Measurements from ENCODE around the gene A3GALT2.
A peak's percentile ranks its signal among the peaks of the same experiment; 100 is the strongest.

A3GALT2 gene

DNA sequence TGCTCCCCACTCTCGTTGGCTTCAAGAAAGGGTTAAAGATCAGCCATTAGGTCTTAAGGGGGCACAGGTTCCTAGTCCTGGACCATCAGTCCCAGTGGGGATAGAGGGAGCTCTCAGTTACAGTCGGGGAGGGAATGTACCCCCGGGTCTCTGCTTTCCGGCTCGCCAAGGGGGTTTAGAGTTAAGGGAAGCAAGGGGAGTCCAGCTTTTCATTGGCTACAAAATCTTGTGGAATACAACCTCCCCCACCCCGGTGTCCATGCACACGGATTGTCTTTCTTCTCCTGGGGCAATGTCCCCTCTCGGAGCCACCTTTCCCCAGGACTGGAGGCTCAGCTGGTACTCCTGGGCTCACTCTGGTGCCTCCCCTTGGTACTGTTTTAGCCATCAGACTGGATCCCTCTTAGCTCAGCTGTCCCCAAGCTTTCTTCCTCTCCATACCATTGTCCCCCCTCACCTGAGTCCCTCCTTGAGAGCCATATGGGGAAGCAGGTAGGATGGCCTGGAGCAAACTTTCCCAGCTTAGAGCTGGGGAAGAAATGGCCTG, at the start of gene A3GALT2:
Gene A3GALT2, minus strand, starts transcription at position 480 of the 547 bp plus-strand sequence. Its CDS starts 0 bp downstream, at position 480.
- no peak for DNase-seq (ENCODE audit: low read depth)

DNA sequence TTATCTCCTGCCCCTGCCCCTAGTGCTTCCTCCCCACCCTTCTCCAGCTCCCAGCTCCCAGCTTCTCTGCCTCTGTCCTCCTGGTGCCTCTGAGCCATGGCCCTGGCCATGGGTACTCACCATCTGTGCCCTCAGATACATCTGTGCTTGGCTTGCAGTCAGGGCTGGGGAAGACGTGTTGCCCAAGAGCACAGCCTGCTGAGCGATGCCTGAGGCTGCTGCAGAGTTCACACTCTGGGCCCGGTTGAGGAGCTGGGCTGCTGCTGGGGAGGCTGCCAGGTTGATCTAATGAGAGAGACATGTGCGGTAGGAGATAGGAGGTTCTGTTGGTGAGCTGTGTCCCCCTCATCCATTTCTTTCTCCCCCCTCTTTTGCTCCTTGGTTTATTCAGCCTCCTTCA, 49.4 kb upstream of the A3GALT2 start:
- no peak for DNase-seq (ENCODE audit: low read depth)

DNA sequence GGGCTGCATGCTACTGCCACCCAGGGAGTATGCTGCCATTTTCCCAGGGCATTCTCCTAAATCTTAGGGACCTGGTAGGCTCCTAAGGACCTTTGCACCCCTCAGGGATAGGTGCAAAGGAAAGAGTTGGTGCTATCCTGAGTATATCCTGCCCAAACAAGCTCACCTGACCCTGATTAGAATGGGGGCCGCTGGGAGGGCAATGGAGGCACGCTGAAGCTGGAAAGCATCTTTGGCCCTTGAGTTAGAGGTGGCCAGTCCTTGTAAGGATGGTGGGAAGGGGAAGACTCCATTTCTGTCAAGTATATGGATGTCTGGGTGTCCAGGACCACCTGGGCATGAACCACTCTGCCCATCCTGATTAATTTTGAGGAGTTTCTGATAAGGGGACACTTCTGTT, 48.9 kb upstream of the A3GALT2 start:
- DNase-seq (ENCODE audit: low read depth), result no peak

DNA sequence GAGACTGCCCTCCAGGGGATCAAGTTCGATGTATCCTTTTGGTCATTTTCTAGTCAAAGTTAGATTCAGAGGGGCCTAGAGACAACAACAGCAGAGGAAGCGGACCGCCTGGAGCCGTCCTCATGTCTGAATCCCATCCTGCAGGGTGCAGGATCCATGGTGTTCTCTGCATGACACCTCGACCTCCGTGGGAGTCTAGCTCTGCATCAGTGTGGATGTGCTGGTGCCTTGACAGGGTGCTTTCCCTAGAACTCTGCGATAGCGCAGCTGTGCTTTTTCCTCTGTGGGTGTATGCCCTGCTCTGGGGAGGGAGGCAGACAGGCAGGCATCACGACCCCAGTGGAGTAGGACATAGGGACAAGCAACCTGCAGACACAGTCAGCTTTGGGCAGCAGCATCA, 48.2 kb upstream of the A3GALT2 start:
- DNase-seq (ENCODE audit: low read depth), result no peak

DNA sequence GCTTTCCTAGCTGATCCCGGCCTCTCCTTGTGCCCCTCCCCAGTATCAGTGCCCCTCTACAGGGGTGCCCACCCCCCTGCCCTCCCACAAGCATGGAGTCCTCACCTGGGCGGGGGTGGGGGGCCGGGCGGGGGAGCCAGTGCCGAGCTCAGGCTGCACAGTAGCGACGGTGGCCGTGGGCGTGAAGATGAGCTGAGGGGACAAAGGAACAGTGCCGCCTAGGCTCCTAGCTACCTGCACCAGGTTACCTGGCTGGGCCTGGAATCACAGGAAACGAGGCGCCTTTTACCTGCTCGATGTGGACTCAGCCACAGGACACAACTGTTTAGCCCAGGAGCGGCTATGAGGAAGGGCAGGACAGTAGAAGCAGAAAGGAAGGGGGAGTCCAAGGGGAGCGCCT, 47.5 kb upstream of the A3GALT2 start:
- no peak for DNase-seq (ENCODE audit: low read depth)

DNA sequence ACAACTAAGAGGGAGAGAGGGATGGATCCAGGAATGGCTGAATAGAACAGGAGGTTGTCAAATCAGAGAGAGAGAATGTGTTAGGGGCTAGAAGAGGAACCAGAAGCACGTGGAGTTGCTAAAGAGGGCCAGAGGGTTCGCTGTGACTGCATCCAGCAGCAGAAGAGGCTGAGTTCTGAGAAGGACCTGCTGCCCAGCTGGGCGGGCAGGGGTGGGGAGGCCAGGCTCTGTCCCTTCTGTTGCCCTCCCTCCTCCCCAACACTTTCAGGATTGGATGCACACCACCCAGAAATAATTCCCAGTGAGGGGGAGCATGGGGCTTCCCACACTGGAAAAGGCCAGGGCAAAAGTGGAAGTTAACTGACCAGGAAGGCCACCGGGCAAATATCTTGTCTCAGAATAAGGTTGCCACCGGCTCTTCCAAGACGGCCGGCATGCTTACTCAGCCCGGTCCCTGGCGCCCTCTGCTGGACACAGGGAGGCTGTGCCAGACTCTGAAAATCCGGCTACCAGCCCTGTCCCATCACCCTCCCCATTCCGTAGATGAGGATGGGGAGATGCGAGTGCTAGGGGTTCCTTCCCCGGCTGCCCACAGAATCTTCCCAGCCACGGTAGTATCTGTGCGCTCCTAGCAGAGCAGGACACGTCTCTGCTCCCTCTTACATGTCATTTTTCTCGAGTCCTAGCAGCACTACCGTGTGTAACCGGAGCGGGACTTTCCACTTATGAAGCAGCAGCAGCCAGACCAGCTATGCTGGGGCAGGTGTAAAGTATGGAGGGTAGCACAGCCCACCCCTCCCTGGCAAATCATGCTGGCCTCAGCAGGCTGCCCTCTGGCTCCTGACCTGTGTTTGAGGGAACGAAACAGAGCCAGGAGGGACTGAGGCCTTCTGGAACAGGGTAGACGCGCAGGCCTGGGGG, 46.8 kb upstream of the A3GALT2 start:
- DNase-seq (ENCODE audit: low read depth), result peak; percentile 77

DNA sequence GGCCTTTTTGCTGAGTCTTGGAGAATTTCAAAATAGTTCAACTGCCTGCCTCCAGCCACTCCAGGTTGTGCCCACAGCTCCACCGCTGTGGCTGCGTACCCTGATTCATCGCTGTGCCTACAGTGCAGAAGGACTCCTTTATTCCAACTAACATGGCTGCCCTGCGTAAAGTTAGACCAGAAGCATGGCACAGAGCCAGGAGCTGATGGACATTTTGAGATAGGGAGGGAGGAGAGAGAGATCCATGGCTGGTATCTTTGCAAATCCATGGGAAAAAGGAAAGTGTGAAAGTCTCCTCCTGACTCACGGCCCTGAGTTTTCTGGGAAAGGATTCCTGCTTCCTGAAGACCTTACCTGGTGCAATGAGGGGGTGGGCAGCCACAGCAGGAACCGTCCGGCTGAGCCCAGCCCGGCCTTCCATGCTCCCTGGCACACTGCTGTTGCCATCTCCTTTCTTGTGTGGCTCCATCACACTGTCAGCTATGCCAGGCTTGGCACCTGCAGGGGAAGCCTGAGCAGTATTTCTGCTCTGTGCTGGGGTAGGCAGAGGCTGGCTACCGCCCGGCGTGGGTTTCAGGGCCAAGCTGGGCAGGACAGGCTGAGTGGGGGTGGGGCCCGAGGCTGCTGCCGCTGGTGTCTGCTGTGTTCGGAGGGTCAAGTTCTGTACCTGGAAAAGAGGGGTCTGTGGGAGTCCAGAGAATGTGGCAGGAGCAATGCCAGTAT, 46.0 kb upstream of the A3GALT2 start:
- DNase-seq (ENCODE audit: low read depth), result no peak

DNA sequence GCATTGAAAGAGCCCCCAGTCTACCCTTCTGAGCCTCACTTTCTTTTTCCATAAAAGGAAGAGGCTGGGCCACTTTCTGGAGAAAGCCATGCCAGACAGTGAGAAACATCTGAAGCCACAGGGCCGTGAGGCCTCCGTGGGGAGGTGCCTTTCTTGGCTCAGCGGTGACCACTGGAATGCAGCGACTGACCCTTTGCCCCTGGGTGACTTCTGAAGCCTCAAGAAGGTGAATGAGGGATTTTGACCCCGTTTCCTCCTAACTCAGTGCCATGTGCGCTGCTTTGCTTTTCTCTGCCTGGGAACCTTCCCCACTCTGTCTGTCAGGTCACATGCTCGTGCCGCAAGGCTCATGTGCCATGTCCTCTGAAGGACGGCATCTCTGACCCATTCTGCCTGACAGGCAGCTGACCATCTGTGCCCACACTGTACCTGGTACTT, 44.7 kb upstream of the A3GALT2 start:
- no peak for DNase-seq (ENCODE audit: low read depth)

DNA sequence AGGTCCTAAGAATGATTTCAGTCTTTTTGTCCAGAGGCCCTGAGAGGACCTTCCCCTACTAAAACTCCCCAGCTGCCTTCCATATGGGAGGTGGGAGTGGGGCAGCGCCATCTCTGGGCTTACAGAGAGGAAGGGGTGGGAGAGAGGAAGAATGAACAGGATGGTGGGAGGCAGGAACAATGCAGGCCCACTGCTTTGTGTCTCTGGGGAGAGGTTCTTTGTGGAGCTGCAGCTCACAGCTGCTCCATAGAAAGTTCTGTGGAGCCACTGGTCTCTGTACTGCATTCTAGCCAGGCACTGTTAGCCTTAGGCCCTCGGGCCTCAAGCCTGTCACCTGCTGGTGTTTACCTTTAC, 43.6 kb upstream of the A3GALT2 start:
- no peak for DNase-seq (ENCODE audit: low read depth)

DNA sequence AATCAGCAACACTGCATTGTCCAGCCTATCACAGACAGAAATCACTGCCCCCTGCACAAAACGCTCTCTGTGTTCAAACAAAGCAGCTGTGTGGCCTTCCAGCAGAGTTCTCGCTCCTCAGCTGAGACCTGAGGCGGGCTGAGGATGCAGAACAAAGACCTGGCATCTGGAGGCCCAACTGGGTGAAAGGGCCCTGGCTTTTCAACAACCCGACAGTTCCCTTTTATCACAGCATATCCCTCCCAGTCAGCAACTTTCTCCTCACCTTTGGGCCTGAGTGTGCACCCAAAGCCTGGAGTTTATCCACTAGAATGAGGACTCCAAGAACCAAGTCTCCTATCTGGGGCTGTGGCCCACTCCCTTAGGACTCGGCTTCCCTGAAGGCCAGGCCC, 42.6 kb upstream of the A3GALT2 start:
- DNase-seq (ENCODE audit: low read depth), result no peak

DNA sequence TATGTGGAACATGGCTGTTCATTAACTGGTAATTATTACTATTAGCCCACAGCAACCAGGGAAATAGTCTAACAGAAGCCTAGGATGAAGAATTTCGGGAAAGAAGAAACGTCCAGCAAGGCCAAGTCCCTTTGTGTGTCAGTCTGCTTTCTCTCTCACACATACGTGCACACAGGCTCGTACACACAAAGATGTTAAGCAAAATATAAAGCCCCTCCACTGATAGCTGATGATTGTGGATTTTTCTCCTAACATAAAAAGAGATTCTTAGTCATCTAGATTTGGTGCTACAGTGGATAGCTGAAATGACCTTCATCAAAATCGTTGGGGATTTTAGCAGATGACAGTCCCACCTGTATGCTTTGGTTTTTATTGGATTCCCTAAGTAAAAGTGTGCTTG, 42.1 kb upstream of the A3GALT2 start:
- no peak for DNase-seq (ENCODE audit: low read depth)

DNA sequence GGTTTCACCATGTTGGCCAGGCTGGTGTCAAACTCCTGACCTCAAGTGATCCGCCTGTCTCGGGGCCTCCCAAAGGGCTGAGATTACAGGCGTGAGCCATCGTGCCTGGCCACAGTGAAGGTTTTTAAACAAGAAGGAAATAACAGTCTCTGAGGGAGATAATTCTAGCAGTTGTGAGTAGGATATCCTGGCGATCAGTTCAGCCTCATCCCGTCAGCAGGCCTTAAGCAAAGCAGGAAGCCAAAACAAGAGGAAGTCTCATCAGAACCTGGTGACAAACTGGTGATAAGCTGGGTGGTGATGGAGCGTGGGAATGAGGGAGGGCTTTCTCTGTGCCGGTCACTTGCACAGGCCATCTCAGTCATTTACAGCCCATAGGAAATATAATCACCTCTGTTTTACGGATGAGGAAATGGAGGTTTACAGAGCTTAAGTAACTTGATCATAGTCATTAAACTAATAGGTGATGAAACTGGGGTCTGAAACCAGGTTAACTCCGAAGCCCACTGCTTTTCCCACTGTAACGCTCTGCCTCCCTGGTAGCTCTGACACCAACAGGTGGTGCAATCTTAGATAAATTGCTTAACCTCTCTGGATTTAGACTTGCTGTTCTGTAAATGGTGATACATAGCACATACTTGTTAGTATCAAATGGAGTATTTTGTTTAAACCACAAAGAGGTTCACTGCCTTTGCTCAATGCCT, 40.8 kb upstream of the A3GALT2 start:
- DNase-seq (ENCODE audit: low read depth), result no peak

DNA sequence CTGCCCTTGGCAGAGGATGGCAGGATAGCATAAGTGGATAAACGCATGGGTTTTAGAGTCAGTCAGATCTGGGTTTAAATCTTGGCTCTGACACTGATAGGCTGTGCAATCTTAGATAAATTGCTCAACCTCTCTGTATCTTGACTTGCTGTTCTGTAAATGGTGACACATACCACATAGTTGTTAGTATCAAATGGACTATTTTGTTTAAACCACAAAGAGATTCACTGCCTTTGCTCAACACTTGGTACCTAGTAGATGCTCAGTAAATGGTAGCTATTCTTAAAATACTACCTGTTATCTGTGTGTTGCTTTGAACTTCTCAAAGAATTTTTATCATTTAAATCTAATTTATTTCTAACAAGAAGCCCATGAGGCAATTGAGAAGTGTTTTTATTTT, 39.5 kb upstream of the A3GALT2 start:
- no peak for DNase-seq (ENCODE audit: low read depth)

DNA sequence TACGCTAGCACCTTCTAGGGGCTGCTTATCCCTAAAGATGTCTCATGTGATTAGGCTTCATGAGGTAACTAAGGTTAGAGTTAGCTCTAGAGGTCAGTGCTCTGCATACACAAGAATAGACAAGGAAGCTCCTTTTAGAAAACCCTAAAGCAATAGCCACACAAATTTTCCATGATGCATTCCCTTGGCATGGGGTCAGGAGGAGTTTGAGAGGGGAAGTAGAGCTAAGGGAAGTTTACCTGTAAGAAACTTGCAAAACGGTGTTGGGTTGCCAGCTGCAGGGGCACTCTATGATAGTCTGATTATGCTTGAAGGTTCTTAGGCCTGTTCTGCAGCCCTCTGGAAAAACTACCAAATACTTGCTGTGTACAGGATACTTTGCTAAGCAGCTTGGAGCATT, 39.0 kb upstream of the A3GALT2 start:
- no peak for DNase-seq (ENCODE audit: low read depth)

DNA sequence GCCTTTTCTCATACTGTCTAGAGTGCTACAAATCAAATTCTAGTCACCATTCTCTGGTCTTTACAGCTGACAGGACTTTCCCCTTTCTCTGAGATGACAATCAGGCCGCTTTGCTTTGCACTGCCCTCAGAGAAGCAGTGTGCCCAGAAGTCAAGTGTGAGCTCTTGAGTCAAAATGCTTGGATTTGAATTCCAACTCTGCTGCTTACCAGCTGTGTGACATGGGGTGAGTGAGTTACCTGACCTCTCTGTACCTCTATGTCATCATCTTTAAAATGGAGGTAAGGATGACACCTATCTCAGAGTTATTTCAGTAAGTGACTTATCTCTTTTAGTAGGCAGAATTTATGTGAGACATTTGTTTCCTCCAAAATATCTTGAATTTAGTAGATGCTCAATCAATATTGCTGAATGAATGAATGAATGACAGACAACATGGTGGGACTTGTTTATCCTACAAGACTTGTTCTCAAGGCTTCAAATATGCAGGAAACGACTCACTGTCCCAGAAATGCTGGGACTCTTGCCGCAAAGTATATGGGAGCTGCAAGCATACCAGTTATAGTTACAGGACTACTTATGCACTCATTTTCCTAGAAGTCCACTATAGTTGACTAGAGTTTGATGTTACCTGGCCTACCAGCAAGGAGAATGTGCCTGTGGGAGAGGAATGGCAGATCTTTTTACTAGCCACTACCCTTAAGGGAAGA, 38.1 kb upstream of the A3GALT2 start:
- no peak for DNase-seq (ENCODE audit: low read depth)

DNA sequence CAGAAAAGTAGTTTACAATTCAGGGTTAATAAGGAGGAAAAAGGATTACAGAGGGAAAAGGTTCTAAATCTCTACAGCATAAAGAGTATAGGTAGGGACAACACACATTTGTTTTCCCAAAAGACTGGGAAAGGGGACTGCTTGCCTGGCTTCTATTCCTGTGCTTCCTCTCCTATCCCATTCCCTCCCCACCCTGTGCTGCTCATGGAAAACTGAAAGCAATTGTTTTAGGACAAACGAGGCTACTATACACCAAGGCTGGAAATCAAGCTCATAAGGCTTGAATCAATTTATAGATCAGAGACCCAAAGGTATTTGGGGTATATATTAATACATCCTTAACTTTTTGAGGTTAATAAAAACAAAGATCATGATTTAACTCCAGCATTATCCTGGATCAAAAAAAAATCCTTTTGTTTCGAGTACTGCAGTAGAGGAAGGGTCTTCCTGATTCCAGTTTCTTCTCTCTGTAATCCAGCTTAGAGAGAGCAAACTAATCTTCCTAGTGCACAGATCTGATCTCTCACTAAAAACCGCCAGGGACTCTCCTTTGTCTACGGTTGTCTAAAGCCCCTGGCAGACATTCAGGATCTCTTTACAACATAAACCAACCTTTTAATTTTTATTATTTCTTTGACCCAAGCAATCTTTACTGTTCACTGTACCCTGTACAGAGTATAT, 37.4 kb upstream of the A3GALT2 start:
- DNase-seq (ENCODE audit: low read depth), result no peak

DNA sequence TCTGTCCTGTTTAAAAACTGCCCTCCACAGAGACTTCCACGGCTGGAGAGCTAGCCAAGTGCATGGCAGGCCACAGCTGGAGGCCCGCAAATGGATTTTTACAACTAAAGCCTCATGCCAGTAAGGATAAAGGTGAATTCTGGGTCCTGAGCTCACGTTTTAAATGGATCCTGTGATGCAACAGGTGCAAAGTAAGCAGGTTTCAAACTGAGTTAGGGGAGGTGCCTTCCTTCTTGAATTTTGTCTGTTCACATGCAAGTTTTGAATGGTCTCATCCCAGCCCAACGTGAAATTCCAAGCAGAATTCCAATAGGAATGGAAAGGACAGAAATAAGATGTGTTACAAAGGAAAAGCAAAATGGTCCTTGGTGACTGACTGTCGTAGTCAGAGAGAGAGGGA, 36.2 kb upstream of the A3GALT2 start:
- no peak for DNase-seq (ENCODE audit: low read depth)

DNA sequence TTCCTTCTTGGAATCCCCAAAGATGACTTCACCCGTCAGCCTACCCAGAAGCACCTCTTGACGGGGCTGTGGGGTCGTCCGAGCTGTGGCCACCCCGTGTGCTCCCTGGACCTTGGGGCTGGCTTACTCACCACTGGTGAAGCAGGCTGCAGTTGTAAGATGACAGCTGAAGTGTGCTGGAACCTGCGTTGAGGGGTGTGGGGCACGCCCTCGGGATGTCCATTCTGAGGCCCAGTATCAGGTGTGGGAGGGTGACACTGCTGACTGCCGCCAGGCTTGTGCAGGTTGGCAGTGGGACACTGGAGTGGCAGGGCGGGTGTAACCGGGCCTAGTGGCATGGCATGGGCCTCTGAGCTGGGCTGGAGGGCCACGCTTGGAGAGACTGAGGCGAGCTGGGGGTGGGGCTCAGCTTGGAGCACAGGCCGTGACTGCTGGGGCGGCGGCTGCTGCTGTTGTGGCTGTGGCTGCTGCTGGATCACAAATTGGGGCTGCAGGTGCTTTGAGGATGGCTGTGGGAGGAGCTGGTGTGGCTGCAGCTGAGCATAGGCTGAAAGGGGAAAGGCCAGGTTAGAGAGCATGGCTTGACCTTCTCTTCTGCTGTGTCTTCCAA, 33.9 kb upstream of the A3GALT2 start:
- DNase-seq (ENCODE audit: low read depth), result no peak

DNA sequence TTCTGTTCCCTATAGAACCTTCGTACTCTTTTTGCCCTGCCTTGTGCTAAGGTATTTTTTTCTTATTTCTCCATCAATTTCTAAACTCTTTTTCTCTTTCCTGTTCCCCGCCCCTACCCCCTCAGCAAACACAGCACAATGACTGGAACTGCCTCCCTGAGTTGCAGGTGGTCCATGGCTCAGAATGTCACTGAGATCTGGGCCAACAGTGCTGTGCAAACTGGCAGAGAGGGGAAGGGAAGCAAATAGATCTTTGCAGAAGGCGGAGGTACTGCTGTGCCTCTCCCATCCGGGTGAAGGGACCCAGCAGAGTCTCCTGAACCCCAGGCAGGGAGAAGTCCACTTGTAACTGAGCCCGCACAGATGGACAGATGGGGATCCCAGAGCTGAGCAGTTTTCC, 32.6 kb upstream of the A3GALT2 start:
- DNase-seq (ENCODE audit: low read depth), result no peak

DNA sequence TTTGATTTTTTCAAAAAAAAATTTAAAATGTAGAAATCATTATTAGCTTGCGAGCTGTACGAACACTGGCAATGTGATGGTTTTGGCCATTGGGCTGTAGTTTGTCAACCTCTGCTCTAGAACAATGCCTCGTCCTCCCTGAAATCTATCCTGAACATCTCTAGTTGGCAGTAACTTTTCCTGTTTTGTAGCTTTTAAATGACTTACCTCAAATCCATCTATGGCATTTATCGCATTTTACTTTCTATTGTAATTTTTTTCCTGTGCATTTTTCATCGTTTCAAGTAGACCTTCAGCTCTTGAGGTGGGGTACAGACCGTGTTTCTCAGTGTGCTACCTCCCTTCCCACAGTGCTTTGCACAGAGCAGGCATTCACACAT, 30.4 kb upstream of the A3GALT2 start:
- DNase-seq (ENCODE audit: low read depth), result no peak

Measured in stimulated activated CD8-positive, alpha-beta memory T cell treated with anti-CD3 and anti-CD28 coated beads, Interleukin-12 subunit alpha, Interleukin-12 subunit beta, amount 100 ng/mL, for 1 hour (primary cell).